DMS53 treated with DMSO at 0.1 percent for 48 hours (cell line): Measurements from ENCODE around the gene USP36.

Source experiments
- DNase-seq: peaks from one replicate; lab custom pipeline; 2025; ENCODE audit not compliant: unreplicated experiment; lab: John Stamatoyannopoulos, UW

USP36 gene

DNA sequence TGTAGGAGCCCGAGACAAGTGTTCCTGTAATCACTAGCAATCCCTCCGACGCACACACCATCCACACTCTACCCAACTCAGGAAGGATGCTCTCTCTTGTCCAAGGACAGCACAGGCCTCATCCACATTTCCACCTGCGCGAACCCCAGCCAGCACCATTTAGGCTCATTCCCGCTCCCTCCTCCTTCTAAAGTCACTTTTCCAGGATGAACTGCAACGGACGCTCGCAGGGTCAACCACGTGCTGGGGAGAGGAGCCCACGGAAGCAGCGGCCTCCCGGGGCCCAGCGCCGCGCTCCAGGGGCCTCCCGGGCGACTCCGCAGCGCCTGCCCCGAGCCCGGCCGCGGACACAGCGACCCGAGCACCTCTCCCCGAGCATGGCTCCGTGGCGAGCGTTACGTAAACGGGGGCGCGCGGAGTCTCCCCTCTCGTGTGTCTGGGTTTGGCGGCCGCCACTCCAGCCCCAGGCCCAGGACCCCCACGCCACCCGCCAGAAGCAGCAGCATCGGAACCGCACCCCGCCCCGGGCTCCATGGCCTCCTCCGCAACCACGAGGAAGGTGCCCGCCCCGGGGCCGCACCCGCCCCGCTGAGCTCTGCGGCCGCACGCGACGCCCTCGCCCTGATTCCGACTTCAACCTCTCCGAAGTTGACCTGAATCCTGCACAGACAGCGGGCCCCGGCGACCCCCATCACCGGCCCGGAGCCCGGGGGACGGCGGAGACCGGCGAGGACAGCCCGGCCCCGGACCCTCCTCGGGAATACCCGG lies 668 bp downstream of the USP36 start:
- DNase-seq = no peak

DNA sequence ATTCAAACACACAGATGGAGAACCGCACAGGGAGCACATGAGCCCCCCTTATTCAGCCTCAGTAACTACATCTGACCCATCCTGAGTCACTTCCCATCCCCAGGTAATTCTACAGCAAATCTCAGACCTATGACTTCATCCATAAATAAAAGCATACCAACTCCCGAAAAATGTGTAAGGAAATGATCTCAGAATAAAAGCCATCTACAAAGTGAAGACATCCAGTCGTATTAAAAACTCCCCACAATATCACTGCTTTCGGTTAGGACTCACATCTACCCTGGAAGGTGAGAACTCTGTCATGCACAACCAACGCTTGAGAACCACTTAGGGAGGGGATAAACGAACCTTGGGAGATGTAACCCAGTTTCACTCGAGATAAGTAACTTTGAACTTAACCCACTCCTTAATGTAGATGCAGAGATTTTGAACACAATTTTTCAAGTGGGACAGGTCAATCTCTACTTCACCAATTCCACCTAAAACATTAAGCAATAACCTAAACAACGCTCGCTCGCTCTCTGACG lies 1.3 kb downstream of the USP36 start:
- DNase-seq = no peak

GRCh38 chr17:78838574-78839005 lies 2.0 kb downstream of the USP36 start:
- peak; percentile 31 for DNase-seq

- DNase-seq = no peak
Measured at GRCh38 chr17:78836420-78837021, 4.1 kb downstream of the USP36 start.

- no peak for DNase-seq
Measured at GRCh38 chr17:78834571-78834970, 6.0 kb downstream of the USP36 start.

DNA sequence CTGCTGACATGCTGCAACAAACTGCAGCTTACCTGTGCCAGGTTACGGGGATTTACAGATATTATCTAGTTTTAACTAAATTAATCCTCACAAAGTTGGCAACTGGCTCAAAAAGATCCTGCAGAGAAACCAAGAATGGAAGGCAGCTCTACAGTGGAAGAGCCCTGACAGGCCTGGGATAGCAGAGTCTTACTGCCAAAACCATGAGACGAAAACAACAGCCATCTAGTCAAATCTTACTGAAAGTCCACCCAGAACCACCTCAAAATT lies 8.1 kb downstream of the USP36 start:
- DNase-seq = no peak

DNA sequence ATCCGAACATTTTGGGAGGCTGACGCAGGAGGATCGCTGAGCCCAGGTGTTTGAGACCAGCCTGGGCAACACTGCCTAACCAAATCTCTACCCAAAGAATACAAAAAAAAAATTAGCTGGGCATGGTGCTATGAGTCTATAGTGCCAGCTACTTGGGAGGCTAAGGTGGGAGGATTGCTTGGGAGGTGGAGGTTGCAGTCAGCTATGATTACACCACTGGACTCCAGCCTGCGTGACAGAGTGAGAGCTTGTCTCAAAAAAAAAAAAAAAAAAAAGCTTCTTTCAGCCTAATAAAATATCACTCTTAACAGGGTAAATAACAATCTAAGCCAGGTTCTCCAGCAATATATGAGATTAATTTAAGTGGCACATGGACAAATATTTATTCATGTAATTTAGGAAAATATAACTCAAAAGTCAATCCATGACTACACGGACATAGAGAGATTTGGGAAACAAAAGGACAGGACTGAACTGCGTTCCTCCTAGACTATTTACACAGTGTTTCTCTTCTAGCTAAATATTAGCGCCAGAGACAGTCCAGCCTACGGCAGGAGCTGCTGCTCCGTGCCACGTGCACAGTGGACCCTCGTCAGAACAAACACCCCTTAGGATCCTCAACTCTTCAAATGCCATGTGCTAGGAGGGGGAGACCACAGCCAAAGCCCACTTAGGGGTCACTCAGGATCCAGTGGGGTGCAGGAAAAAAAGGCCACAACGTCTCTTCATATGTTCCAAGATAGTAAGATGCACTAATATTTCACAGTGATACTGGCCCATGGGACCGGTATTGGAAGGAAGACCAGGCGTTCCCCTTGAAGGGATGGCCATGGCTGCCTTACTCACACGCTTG lies 8.7 kb downstream of the USP36 start:
- DNase-seq = peak; percentile 78

GRCh38 chr17:78829477-78829876 lies 11.1 kb downstream of the USP36 start:
- DNase-seq = no peak

DNA sequence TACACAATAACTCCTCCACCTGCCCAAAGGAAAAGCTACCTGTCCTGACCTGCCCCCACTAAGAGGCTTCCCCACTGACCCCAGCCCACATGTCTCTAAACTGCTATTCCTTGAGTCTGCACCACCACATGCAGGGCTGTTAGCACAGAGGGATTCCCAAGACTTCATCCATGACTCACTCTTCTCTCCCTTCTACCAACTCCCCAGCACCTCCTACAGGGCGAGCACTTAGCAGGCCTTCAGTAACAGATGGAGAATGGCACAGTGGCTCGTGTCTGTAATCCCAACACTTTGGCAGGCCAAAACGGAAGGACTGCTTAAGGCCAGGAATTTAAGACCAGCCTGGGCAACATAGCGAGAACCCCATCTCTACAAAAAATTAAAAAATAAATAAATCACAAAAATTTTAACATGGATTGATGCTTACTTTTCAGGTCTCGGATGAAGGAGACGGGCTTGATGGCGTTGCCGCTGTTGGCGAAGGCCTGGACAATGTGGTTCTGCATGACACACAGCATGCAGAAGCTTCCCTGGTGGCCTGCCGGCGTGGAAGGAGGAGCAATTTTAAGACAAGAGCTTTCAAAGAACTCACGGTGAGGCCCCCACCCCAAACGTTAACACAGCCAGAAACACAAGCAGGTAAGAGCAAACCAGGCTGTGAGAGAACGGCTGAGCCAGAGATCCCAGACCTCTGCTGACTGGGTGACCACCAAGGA lies 12.0 kb downstream of the USP36 start:
- no peak for DNase-seq

DNA sequence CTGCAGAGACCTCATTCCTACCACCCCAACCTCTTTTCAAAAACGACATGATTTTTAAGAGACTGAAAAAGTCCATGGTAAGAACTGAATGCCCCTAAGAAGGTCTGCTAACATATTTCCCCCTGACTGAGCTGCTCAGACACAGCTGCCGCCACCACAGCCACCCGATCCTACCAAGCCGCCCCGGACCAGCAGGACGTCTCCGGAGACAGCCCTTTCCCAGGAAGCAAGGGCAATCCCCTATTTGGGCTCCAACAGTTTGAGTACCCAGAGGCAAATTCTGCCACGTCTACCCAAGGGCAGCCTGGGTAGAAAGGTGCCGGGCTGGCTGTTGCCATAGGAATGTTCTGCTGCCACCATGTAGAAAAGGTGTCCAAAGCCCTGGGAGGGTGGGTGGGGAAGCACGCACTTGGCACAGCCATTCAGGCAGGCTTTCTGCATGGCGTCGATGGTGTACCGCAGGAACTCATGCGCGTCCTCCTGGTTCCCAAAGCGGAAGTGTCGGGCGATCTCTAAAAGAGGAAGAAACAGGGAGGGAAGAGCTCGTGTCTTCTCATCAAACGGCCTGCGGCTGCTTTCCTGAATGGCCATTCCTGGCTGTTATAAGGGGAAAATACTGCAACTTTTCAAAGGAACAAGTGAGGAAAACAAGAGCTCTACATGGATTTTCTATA lies 13.6 kb downstream of the USP36 start:
- no peak for DNase-seq

DNA sequence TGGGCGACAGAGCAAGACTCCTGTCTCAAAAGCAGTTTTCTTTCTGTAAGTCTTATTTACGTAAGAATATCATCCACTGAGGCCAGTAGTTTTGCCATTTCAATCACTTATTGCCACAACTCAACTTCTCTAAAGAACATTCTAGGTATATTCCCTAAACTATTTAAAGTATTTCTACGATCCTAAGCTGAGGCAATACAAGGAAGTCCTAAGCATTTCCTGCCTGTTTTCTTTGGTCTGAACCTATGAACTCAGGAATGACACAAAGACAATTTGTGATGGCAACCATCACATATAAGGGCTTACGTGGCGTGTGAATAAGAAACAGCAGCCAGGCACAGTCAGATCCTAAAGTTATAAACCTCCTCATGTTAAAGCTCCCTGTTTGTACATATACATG lies 14.2 kb downstream of the USP36 start:
- no peak for DNase-seq

DNA sequence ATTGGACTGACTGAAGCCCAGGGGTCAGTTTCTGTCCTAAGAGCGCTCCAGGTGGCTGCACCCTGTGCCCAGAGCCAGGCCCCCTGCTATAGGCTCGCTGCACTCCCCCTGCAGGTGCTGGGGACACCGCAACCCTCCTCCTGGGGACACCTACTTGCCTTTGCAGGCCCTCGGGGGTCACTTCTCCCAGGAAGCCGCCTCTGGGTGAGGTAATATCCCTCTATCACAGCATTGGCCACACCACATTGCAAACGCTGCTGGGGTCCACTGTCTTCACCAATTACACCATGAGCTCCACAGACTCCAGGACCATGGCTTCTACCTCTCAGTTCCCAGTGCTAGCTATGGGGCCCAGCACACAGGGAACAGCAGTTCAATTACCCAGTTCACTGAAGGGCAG lies 14.9 kb downstream of the USP36 start:
- DNase-seq = no peak

- no peak for DNase-seq
Measured at GRCh38 chr17:78824240-78824639, 16.4 kb downstream of the USP36 start.

- no peak for DNase-seq
Measured at GRCh38 chr17:78823282-78824046, 17.1 kb downstream of the USP36 start.

GRCh38 chr17:78822552-78822951 lies 18.1 kb downstream of the USP36 start:
- DNase-seq = no peak

- DNase-seq = no peak
Measured at GRCh38 chr17:78821961-78822360, 18.7 kb downstream of the USP36 start.

DNA sequence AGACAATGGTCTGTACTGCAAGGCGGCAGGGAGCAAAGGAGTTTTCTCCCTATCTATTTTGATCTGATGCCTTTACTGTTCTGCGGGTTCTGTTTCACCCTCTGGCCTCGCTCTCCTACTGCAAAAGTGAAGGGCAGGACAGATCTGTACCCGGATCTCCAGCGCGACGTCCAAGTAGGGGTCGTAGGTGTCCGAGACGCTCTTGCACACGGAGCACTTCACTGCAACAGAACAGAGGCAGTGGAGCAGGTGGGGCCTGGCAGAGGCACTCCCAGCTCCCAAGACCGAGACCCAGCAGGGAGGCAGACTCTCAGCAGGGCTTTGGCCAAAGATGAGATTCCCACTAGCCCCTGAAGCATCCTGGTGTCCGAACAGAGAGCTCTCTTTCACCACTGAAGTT lies 19.8 kb downstream of the USP36 start:
- no peak for DNase-seq

DNA sequence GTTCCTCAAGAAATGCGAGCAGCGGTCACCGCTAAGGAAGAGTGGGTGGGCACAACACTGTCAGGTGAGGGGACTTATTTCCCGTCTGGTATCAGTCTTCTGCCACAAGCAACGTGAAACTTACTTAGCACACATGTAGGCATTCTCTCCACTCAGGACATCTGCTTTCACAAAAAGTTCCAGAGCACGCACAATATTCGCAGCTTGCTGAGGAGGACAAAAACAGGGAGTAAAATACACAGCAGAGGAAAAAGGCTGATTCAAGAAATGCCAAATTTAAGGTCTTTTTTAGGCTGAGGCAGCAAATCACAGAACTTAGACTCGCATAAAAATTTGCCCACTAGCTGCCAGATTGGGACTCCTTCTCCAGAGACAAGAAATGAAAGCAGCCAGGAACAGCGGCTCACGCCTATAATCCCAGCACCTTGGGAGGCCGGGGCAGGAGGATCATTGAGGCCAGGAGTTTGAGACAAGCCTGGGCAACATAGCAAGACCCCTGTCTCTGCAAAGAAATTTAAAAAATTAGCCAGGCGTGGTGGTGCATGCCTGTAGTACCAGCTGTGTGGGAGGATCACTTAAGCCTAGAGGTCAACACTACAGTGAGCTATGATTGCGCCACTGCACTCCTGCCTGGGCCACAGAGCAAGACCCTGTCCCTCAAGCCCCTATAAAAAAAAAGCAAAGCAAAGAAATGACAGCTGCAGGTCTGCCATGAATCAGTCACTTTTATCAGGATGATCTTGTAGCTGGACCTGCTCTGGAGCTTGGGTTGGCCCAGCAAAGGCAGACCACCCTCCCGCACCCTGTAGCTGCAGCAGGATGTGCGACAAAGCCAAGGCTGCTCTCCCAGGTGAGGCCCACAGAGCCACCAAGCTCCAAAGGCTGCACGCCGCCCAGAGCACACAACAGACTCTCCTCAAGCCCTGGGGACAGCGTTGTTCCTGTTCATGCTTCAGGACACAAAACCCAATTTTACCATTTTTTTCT lies 20.5 kb downstream of the USP36 start:
- no peak for DNase-seq

- no peak for DNase-seq
Measured at GRCh38 chr17:78819402-78819801, 21.2 kb downstream of the USP36 start.
